Aorta (tissue), 5 donors: ENCODE measurements around the gene POU2AF3. TPM values are rescaled to one million over a fixed set of nuclear protein-coding genes. Genes with fewer than 3 reads are reported as not detected.

Experiments used
- ATAC-seq: fragments of 200-7000 bp; cut with Tn5 transposase; one replicate; pipeline ENCODE4 v1.9.1; 2022; ENCODE audit warnings: moderate library complexity; ENCODE audit not compliant: low FRiP score
- DNase-seq, 2 donors: peaks; one replicate each; pipeline ENCODE4 v3.0.0-alpha.2; 2020
- H3K27ac ChIP-seq, 2 donors: one replicate each; pipeline ENCODE4 v1.5.1; 2013; ENCODE audit warnings: low read length in 2 of 2, mild to moderate bottlenecking in 2 of 2, moderate library complexity in 2 of 2, control low read depth in 1 of 2, inconsistent platforms in 1 of 2, low read depth in 1 of 2
- H3K27me3 ChIP-seq, 2 donors: one replicate each; pipeline ENCODE4 v1.6.1; 2013; ENCODE audit warnings: control low read depth in 1 of 2, low read length in 1 of 2, mild to moderate bottlenecking in 1 of 2, moderate library complexity in 1 of 2; ENCODE audit not compliant: insufficient read depth in 2 of 2, control insufficient read depth in 1 of 2
- H3K36me3 ChIP-seq, 2 donors: one replicate each; pipeline ENCODE4 v1.6.1; 2013; ENCODE audit warnings: control low read depth in 1 of 2, low read length in 1 of 2, mild to moderate bottlenecking in 1 of 2; ENCODE audit not compliant: insufficient read depth in 2 of 2, control insufficient read depth in 1 of 2
- H3K4me1 ChIP-seq, 2 donors: one replicate each; pipeline ENCODE4 v1.6.1; 2013; ENCODE audit warnings: low read length in 2 of 2, control low read depth in 1 of 2, mild to moderate bottlenecking in 1 of 2, moderate library complexity in 1 of 2; ENCODE audit not compliant: insufficient read depth in 2 of 2, control insufficient read depth in 1 of 2
- H3K4me3 ChIP-seq, 2 donors: one replicate each; pipeline ENCODE4 v1.5.1; 2013; ENCODE audit warnings: low read length in 2 of 2, control low read depth in 1 of 2, mild to moderate bottlenecking in 1 of 2
- H3K9me3 ChIP-seq: one replicate; pipeline ENCODE4 v1.6.1; 2013; ENCODE audit warnings: mild to moderate bottlenecking, low read length; ENCODE audit not compliant: control insufficient read depth
- WGBS, 2 donors: extraction: QIAGEN DNeasy Blood & Tissue Kit; methylation state at CpG; one replicate each; pipeline ENCODE4 v1.1.7; 2013; 5-methylcytosine and 5-hydroxymethylcytosine counted together
- intact Hi-C, 2 donors: fragments of 100-400 bp; cut with DNase I; formaldehyde crosslinking; loops; one replicate each; pipeline versions ENCODE4 v1.14.2 to v1.15.0; 2022
- polyA plus RNA-seq, 2 donors: library from polyadenylated mRNA; stranded (reverse); fragments of 200-250 nt; gene quantifications; one replicate each; pipeline ENCODE4 v1.2.3, GENCODE V29; 2013
- total RNA-seq, 2 donors: library from RNA; stranded (reverse); fragmentation: NEBNext Ultra II Directional; extraction: Animal tissue kit (Norgen Biotek cat#: 25700); gene quantifications; one replicate each; pipeline ENCODE4 v1.2.1, GENCODE V29; 2021
- donor health status: healthy with polysubstance abuse.
- donor health status: Bipolar disorder and iron deficiency.
- donor health status: DM: no; HTN: no; CAD: no.
- donor health status: DM: no; HTN: no; CAD: no.
- donor health status: DM: yes; HTN: yes; CAD: no.

Gene POU2AF3
- total and polyA plus RNA-seq, 4 donors: 1.1 to 4.5 (median 4.2) TPM; not detected in 1

GRCh38 chr11:111327908-111328624, 29.7 kb downstream of the POU2AF3 start:
- Histone ChIP-seq H3K9me3 (no peaks in the 10 kb centered on the region), H3K4me3 (no peak overlapping the region), H3K27me3 (no peaks in the 10 kb centered on the region), H3K36me3 (no peaks in the 10 kb centered on the region), H3K4me1 (peaks cover 0 to 7% of the 10 kb centered on the region in 2 donors), H3K27ac (peak overlapping the region; percentile 31 to 62)
- peak in 1 of 2 donors; percentile 73 for DNase-seq
- peak; percentile 42 for ATAC-seq
- WGBS, 2 donors: 31% methylated on average over 8 of the region's 8 CpGs
- intact Hi-C loops: no loop called here

- Histone ChIP-seq H3K4me3 (no peak overlapping the region), H3K4me1 (peaks cover 0 to 7% of the 10 kb centered on the region in 2 donors), H3K27ac (peak overlapping the region; percentile 62 to 74), H3K9me3 (no peaks in the 10 kb centered on the region), H3K27me3 (no peaks in the 10 kb centered on the region), H3K36me3 (no peaks in the 10 kb centered on the region)
- peak; percentile 80 for ATAC-seq
- intact Hi-C loops: loop anchor here in 1 of 2 donors (5.0 kb wide), 1 partner anchor 32 kb away; the partner anchor contains the start of gene POU2AF3
- 26 to 35% methylated on average over 7 of the region's 7 CpGs for WGBS, 2 donors
- DNase-seq: peak in 1 of 2 donors; percentile 78
Measured at GRCh38 chr11:111329306-111330204, 31.2 kb downstream of the POU2AF3 start.

- no peaks in the 10 kb centered on the region for H3K9me3 ChIP-seq
- no peak for ATAC-seq
- no peaks in the 10 kb centered on the region for H3K27me3 ChIP-seq
- H3K4me1 ChIP-seq: peaks cover 0 to 7% of the 10 kb centered on the region in 2 donors
- intact Hi-C loops: loop anchor here in 1 of 2 donors (5.0 kb wide), 1 partner anchor 33 kb away; the partner anchor contains the start of gene POU2AF3
- peak overlapping the region; percentile 62 to 74 for H3K27ac ChIP-seq
- no peak for DNase-seq
- H3K36me3 ChIP-seq: no peaks in the 10 kb centered on the region
- 68 to 75% methylated on average over 2 of the region's 2 CpGs for WGBS, 2 donors
- H3K4me3 ChIP-seq: no peak overlapping the region
Measured at GRCh38 chr11:111330234-111330893, 32.0 kb downstream of the POU2AF3 start.

- H3K4me1 ChIP-seq: peaks cover 0 to 7% of the 10 kb centered on the region in 2 donors
- ATAC-seq: no peak
Measured at GRCh38 chr11:111331711-111332479, 33.5 kb downstream of the POU2AF3 start.

GRCh38 chr11:111334532-111335502, 36.5 kb downstream of the POU2AF3 start:
- WGBS, 2 donors: 53 to 58% methylated on average over 9 of the region's 9 CpGs
- Histone ChIP-seq H3K27me3 (no peaks in the 10 kb centered on the region), H3K36me3 (no peaks in the 10 kb centered on the region), H3K4me3 (no peak overlapping the region), H3K4me1 (peaks cover 0 to 7% of the 10 kb centered on the region in 2 donors), H3K27ac (peak overlapping the region in 1 of 2 donors; percentile 3), H3K9me3 (no peaks in the 10 kb centered on the region)
- no peak for ATAC-seq
- intact Hi-C loops: loop anchor here (2.0 to 5.0 kb wide), 2 partner anchors 14 to 38 kb away; partner anchors contain the start of gene POU2AF3 (in 1 of the 2)
- no peak for DNase-seq

More at GRCh38 chr11:111331711-111332479, 33.5 kb downstream of the POU2AF3 start:
- peak in 1 of 2 donors; percentile 68 for DNase-seq
- H3K9me3 ChIP-seq: no peaks in the 10 kb centered on the region
- WGBS, 2 donors: 20 to 29% methylated on average over 4 of the region's 4 CpGs
- H3K36me3 ChIP-seq: no peaks in the 10 kb centered on the region
- H3K27ac ChIP-seq: peak overlapping the region; percentile 55 to 62
- intact Hi-C loops: loop anchor here in 1 of 2 donors (5.0 kb wide), 1 partner anchor 35 kb away; the partner anchor contains the start of gene POU2AF3
- H3K27me3 ChIP-seq: no peaks in the 10 kb centered on the region
- no peak overlapping the region for H3K4me3 ChIP-seq

GRCh38 chr11:111335549-111335948, 37.2 kb downstream of the POU2AF3 start:
- intact Hi-C loops: loop anchor here in 1 of 2 donors (2.0 kb wide), 1 partner anchor 15 kb away; no protein-coding TSS in a partner anchor
- ATAC-seq: no peak
- peaks cover 0 to 7% of the 10 kb centered on the region in 2 donors for H3K4me1 ChIP-seq
- 69 to 79% methylated on average over 6 of the region's 6 CpGs for WGBS, 2 donors
- no peak overlapping the region for H3K4me3 ChIP-seq
- DNase-seq: no peak
- H3K27ac ChIP-seq: no peak overlapping the region
- H3K9me3 ChIP-seq: no peaks in the 10 kb centered on the region
- H3K27me3 ChIP-seq: no peaks in the 10 kb centered on the region
- no peaks in the 10 kb centered on the region for H3K36me3 ChIP-seq

- Histone ChIP-seq H3K36me3 (no peaks in the 10 kb centered on the region), H3K27me3 (no peaks in the 10 kb centered on the region), H3K4me1 (peaks cover 0 to 2% of the 10 kb centered on the region in 2 donors), H3K27ac (no peak overlapping the region), H3K9me3 (no peaks in the 10 kb centered on the region), H3K4me3 (no peak overlapping the region)
- DNase-seq: no peak
- ATAC-seq: no peak
- 97 to 98% methylated on average over 4 of the region's 4 CpGs for WGBS, 2 donors
- intact Hi-C loops: no loop called here
Measured at GRCh38 chr11:111336062-111336461, 37.7 kb downstream of the POU2AF3 start.
